Heart left ventricle (tissue), 16 donors: ENCODE measurements around the gene XRCC5. TPM values are rescaled to one million over a fixed set of nuclear protein-coding genes. Genes with fewer than 3 reads are reported as not detected.

ENCODE experiments used
- ATAC-seq, 4 donors: fragments of 200-7000 bp; cut with Tn5 transposase; one replicate each; pipeline ENCODE4 v1.9.1; 2020 to 2022; ENCODE audit warnings: moderate library complexity in 4 of 4, mild to moderate bottlenecking in 3 of 4, moderate number of reproducible peaks in 1 of 4
- DNase-seq, 5 donors: peaks; one replicate each; pipeline ENCODE4 v3.0.0-alpha.2; 2020
- H3K27ac ChIP-seq, 12 donors: fragments of 200-600 bp; sonication (generic) in 4 of 12; one replicate each; pipeline versions ENCODE4 v1.5.0 to v1.8.0; 2016 to 2022; ENCODE audit warnings: mild to moderate bottlenecking in 2 of 12
- H3K27me3 ChIP-seq, 9 donors: fragments of 200-600 bp; sonication (generic) in 2 of 9; one replicate each; pipeline versions ENCODE4 v1.5.1 to v1.8.0; 2016 to 2022; ENCODE audit warnings: mild to moderate bottlenecking in 3 of 9
- H3K36me3 ChIP-seq, 9 donors: fragments of 200-600 bp; sonication (generic) in 2 of 9; one replicate each; pipeline versions ENCODE4 v1.5.0 to v1.8.0; 2018 to 2022; ENCODE audit warnings: mild to moderate bottlenecking in 2 of 9
- H3K4me1 ChIP-seq, 12 donors: fragments of 200-600 bp; sonication (generic) in 4 of 12; one replicate each; pipeline versions ENCODE4 v1.5.0 to v1.8.0; 2016 to 2022; ENCODE audit warnings: mild to moderate bottlenecking in 3 of 12
- H3K4me3 ChIP-seq, 12 donors: fragments of 200-600 bp; sonication (generic) in 4 of 12; one replicate each; pipeline versions ENCODE4 v1.5.0 to v1.8.0; 2017 to 2022; ENCODE audit warnings: mild to moderate bottlenecking in 9 of 12, moderate library complexity in 4 of 12
- H3K9me3 ChIP-seq, 12 donors: fragments of 200-600 bp; sonication (generic) in 4 of 12; one replicate each; pipeline versions ENCODE4 v1.5.0 to v1.8.0; 2016 to 2022; ENCODE audit warnings: mild to moderate bottlenecking in 1 of 12
- POLR2A ChIP-seq, 2 donors: fragments of 450-650 bp; IDR thresholded peaks; one replicate each; pipeline ENCODE4 v1.6.1; 2017; ENCODE audit warnings: antibody characterized with exemption in 2 of 2, mild to moderate bottlenecking in 2 of 2, moderate library complexity in 2 of 2
- WGBS, 4 donors: extraction: QIAGEN DNeasy Blood & Tissue Kit in 2 of 4; methylation state at CpG; one replicate each; pipeline versions ENCODE4 v1.1.5 to v1.1.7; 2013 to 2018; 5-methylcytosine and 5-hydroxymethylcytosine counted together
- intact Hi-C, 10 donors: fragments of 100-400 bp; cut with DNase I; formaldehyde crosslinking; loops; one replicate each; pipeline versions ENCODE4 v1.11.1 to v1.14.2; 2022
- polyA plus RNA-seq, 2 donors: library from polyadenylated mRNA; stranded (reverse); fragments of 200-250 nt; gene quantifications; one replicate each; pipeline ENCODE4 v1.2.3, GENCODE V29; 2013
- total RNA-seq, 9 donors: library from RNA; depleted of rRNA in 2 of 9; stranded (reverse); fragments of >200 nt in 2 of 9; fragmentation: NEBNext Ultra II Directional in 3 of 9; extraction: Animal tissue kit (Norgen Biotek cat#: 25700) in 3 of 9; gene quantifications; one replicate each; pipeline versions ENCODE4 v1.1.0 to v1.2.4, GENCODE V29; 2016 to 2023
- TF ChIP-seq, protein P1 (sequence below), 12 donors: fragments of 200-600 bp; sonication (generic) in 4 of 12; IDR thresholded peaks; one replicate each; pipeline versions ENCODE4 v1.5.0 to v1.8.0; 2018 to 2022; ENCODE audit warnings: antibody characterized with exemption in 12 of 12, mild to moderate bottlenecking in 5 of 12
- donor health status: ischemic (EF 13 %, LVEDD 7.1; RV severe dilation, severe dysfunction).
- donor health status: healthy with polysubstance abuse.
- donor health status: DM: no; HTN: yes; CAD: no.
- donor health status: DM: no; HTN: no; CAD: no.
- donor health status: ischemic (EF 25% LVEDD 6.9; RV normal size, moderate dysfunction).
- donor health status: ischemic (EF 25% LVEDD 5.7; RV mildly dilated, moderate dysfunction).
- donor health status: healthy.
- donor health status: DM: yes; HTN: yes; CAD: no.
- donor health status: ischemic (EF 35%, LVEDD 5.7; RV mildly dilated, moderate dysfunction).
- donor health status: nonischemic (EF 11% LVEDD 7.7; RV severe dilation, severe dysfunction).
- donor health status: DM: yes; HTN: yes; CAD: no.
- donor health status: PGD.
- donor health status: ischemic (EF 29% LVEDD 5.4; RV normal size, mild dysfunction).
- donor health status: nonischemic (EF 23%, LVEDD 6.1; RV moderate dilation, normal function).

XRCC5 gene
- total and polyA plus RNA-seq, 11 donors = 40.0 to 197 (median 126) TPM

DNA sequence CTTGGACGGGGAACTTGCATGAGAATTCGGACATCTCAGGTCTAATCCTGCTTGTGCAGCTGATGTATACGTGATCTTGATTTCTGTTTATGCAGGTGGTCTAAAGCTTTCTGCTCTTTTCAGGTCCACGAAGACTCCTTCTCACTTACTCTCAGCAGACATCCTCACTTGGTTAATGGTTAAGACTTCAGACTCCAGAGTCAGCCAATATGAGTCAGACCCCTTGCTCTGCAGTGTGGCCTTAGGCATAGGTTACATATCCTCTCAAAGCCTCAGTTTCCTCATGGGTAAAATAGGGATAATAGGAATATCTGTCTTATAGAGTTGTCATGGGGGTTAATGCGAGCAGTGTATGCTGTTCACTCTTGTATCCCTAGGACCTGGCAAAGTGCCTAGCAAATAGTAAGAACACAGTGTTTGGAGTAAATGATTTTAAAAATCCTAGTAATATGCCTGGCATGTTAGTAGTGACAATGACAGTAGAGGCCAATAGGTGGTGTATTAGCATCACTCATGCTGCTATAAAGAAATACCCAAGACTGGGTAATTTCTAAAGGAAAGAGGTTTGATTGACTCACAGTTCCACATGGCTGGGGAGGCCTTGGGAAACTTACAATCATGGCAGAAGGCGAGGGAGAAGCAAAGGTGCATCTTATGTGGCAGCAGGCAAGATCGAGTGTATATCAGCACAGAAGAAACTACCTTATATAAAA lies 42.3 kb downstream of the XRCC5 start:
- Histone ChIP-seq H3K9me3 (no peaks in the 10 kb centered on the region), H3K27ac (no peak overlapping the region), H3K4me3 (no peak overlapping the region), H3K36me3 (peaks cover 4 to 100% (median 91%) of the 10 kb centered on the region in 9 donors), H3K27me3 (no peaks in the 10 kb centered on the region), H3K4me1 (no peaks in the 10 kb centered on the region)
- DNase-seq (no peak), ATAC-seq (no peak)
- no peak for TF ChIP-seq POLR2A (IDR thresholded peaks at IDR 0.05)
- TF ChIP-seq, protein P1, sequence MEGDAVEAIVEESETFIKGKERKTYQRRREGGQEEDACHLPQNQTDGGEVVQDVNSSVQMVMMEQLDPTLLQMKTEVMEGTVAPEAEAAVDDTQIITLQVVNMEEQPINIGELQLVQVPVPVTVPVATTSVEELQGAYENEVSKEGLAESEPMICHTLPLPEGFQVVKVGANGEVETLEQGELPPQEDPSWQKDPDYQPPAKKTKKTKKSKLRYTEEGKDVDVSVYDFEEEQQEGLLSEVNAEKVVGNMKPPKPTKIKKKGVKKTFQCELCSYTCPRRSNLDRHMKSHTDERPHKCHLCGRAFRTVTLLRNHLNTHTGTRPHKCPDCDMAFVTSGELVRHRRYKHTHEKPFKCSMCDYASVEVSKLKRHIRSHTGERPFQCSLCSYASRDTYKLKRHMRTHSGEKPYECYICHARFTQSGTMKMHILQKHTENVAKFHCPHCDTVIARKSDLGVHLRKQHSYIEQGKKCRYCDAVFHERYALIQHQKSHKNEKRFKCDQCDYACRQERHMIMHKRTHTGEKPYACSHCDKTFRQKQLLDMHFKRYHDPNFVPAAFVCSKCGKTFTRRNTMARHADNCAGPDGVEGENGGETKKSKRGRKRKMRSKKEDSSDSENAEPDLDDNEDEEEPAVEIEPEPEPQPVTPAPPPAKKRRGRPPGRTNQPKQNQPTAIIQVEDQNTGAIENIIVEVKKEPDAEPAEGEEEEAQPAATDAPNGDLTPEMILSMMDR (IDR thresholded peaks at IDR 0.05) = peak in 2 of 12 donors; percentile 16 to 29
- WGBS, 4 donors = 91 to 95% (median 93%) methylated on average over 7 of the region's 7 CpGs
- intact Hi-C loops = no loop called here

DNA sequence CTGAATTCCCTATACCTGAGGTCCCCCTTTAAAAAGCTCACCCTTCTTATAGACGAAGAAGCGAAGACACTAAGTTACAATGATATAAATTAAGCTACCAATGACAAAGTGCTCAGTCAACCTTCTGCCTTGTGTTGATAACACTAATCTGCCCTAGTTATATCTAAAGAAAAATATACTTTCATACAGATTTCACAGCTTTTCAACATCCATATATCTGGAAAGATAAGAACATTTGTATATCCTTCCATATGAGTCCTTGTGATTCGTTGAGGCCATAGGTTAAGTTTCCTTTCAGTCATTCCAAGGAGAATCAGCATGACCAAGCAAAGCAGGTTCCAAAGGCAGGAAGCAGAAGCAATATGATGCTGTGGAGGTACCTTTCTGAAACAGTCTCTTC lies 46.8 kb downstream of the XRCC5 start:
- Histone ChIP-seq H3K27ac (no peak overlapping the region), H3K27me3 (no peaks in the 10 kb centered on the region), H3K4me3 (no peak overlapping the region), H3K9me3 (no peaks in the 10 kb centered on the region), H3K4me1 (no peaks in the 10 kb centered on the region), H3K36me3 (peaks cover 4 to 100% (median 86%) of the 10 kb centered on the region in 9 donors)
- 90 to 94% (median 91%) methylated on average over 3 of the region's 3 CpGs for WGBS, 4 donors
- intact Hi-C loops = no loop called here
- no peak for TF ChIP-seq POLR2A (IDR thresholded peaks at IDR 0.05)
- TF ChIP-seq, protein P1 (IDR thresholded peaks at IDR 0.05) = no peak
- ATAC-seq (no peak), DNase-seq (no peak)

DNA sequence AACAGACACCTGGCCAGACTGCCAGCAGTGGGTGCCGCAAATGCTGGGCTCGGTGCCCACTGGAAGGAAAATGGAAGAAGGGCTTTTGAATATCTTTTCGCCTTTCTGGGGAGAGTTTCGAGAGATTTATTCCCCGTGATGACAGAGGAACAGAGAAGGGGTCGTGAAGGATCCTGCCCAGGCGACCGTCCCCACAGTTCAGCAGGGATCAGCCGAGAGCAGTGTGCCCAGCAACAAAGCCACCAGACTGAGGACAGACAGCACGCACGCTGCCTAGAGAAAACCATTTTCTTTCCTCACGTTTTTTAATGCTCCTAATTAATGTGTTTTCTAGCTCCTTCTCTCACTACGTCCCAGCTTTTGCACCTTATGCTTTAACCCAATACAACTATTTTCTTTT lies 47.7 kb downstream of the XRCC5 start:
- intact Hi-C loops = no loop called here
- DNase-seq (no peak), ATAC-seq (no peak)
- 96 to 97% (median 96%) methylated on average over 13 of the region's 13 CpGs for WGBS, 4 donors
- Histone ChIP-seq H3K9me3 (no peaks in the 10 kb centered on the region), H3K4me3 (no peak overlapping the region), H3K27ac (no peak overlapping the region), H3K4me1 (no peaks in the 10 kb centered on the region), H3K36me3 (peaks cover 0 to 100% (median 86%) of the 10 kb centered on the region in 9 donors), H3K27me3 (no peaks in the 10 kb centered on the region)
- TF ChIP-seq, protein P1 (IDR thresholded peaks at IDR 0.05) = no peak
- no peak for TF ChIP-seq POLR2A (IDR thresholded peaks at IDR 0.05)

DNA sequence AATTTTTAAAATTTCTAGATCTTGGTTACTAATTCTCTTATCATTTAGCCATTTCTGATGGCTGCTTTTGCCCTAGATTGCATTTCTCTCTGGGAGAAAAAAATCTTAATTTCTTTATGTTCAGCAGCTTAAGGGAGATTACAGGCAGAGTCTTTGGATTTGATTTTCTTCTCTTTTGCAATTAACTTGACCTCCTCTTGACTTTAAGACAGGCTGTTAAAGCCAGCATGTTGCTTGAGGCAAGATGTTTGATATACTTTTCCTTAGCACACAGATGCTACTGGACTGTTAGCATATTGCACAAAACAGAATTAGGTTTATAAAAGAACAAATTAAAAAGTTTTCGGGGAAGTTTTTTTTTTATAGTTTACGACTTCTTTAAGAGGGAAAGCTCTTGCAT lies 50.0 kb downstream of the XRCC5 start:
- DNase-seq (no peak), ATAC-seq (no peak)
- Histone ChIP-seq H3K36me3 (peaks cover 0 to 100% (median 86%) of the 10 kb centered on the region in 9 donors), H3K27ac (no peak overlapping the region), H3K4me3 (no peak overlapping the region), H3K4me1 (no peaks in the 10 kb centered on the region), H3K27me3 (no peaks in the 10 kb centered on the region), H3K9me3 (no peaks in the 10 kb centered on the region)
- TF ChIP-seq, protein P1 (IDR thresholded peaks at IDR 0.05) = no peak
- TF ChIP-seq POLR2A (IDR thresholded peaks at IDR 0.05) = no peak
- intact Hi-C loops = no loop called here
- WGBS, 4 donors = 92 to 99% (median 96%) methylated on average over 2 of the region's 2 CpGs
